Adrenal gland (tissue), 5 donors: ENCODE results near the gene PEPD.

ENCODE experiments used
- POLR2A ChIP-seq, 2 donors: fragments of 450-650 bp; IDR thresholded peaks; one replicate each; pipeline ENCODE4 v1.6.1; 2017; ENCODE audit warnings: antibody characterized with exemption in 2 of 2, mild to moderate bottlenecking in 2 of 2, moderate library complexity in 1 of 2
- TF ChIP-seq, protein P1 (sequence below), 6 experiments: fragments of 450-650 bp in 4 of 6; fragments of 200-600 bp in 2 of 6; sonication (generic) in 1 of 6; IDR thresholded peaks; 1 replicate in 5 of 6; 2 replicates in 1 of 6; pipeline versions ENCODE4 v1.5.1 to v1.8.0; 2016 to 2021; ENCODE audit warnings: antibody characterized with exemption in 6 of 6, mild to moderate bottlenecking in 2 of 6, moderate library complexity in 1 of 6
- donor health status: DM: no; HTN: no; CAD: no.

DNA sequence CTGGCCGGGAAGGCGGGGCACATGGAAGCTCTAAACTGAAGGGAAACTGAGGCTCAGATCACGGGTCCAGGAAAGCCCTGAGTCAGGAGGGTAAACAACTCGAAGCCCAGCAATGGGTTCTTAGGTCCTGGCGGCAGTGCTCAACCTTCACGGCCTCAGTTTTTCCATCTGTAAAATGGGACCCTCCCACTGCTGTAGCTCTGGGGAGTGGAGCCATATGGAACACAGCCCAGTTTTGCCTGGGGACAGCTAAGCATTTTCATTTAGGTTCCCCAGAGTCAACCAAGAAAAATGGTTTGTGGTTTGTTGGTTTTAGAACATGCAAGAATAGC, 117.7 kb downstream of the PEPD start:
- TF ChIP-seq, protein P1, sequence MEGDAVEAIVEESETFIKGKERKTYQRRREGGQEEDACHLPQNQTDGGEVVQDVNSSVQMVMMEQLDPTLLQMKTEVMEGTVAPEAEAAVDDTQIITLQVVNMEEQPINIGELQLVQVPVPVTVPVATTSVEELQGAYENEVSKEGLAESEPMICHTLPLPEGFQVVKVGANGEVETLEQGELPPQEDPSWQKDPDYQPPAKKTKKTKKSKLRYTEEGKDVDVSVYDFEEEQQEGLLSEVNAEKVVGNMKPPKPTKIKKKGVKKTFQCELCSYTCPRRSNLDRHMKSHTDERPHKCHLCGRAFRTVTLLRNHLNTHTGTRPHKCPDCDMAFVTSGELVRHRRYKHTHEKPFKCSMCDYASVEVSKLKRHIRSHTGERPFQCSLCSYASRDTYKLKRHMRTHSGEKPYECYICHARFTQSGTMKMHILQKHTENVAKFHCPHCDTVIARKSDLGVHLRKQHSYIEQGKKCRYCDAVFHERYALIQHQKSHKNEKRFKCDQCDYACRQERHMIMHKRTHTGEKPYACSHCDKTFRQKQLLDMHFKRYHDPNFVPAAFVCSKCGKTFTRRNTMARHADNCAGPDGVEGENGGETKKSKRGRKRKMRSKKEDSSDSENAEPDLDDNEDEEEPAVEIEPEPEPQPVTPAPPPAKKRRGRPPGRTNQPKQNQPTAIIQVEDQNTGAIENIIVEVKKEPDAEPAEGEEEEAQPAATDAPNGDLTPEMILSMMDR (IDR thresholded peaks at IDR 0.05) = no peak
- TF ChIP-seq POLR2A (IDR thresholded peaks at IDR 0.05) = no peak
